HepG2 (cell line): ENCODE results near the gene ITGB1.

Experiments
- CBX5 ChIP-seq: sonication (generic); formaldehyde crosslinking; IDR thresholded peaks from 2 replicates; pipeline ENCODE4 v1.4.0; 2020; ENCODE audit warnings: missing genetic modification reagents, borderline replicate concordance
- FOXK2 ChIP-seq: fragments of 450-650 bp; IDR thresholded peaks from 2 replicates; pipeline ENCODE4 v1.6.1; 2016
- JUND ChIP-seq: sonication (generic); formaldehyde crosslinking; IDR thresholded peaks from 2 replicates; pipeline ENCODE4 v1.8.0; 2022; ENCODE audit warnings: mild to moderate bottlenecking, missing genetic modification reagents
- NR1H2 ChIP-seq: sonication (generic); formaldehyde crosslinking; IDR thresholded peaks from 2 replicates; pipeline ENCODE4 v1.8.1; 2022; ENCODE audit warnings: low read depth, missing genetic modification reagents, borderline replicate concordance
- PRDM10 ChIP-seq: sonication (generic); formaldehyde crosslinking; IDR thresholded peaks from 2 replicates; pipeline ENCODE4 v1.4.0; 2020; ENCODE audit warnings: low read depth, missing genetic modification reagents
- ZFP41 ChIP-seq: sonication (generic); formaldehyde crosslinking; IDR thresholded peaks from 2 replicates; pipeline ENCODE4 v1.4.0; 2020; ENCODE audit warnings: mild to moderate bottlenecking, missing genetic modification reagents, borderline replicate concordance
- ZFP82 ChIP-seq: sonication (generic); formaldehyde crosslinking; IDR thresholded peaks from 2 replicates; pipeline ENCODE4 v1.5.1; 2020; ENCODE audit warnings: mild to moderate bottlenecking, missing genetic modification reagents, borderline replicate concordance
- ZNF703 ChIP-seq: sonication (generic); formaldehyde crosslinking; IDR thresholded peaks from 2 replicates; pipeline ENCODE4 v1.5.1; 2020; ENCODE audit warnings: missing genetic modification reagents, mild to moderate bottlenecking, moderate library complexity, borderline replicate concordance
- ZNF879 ChIP-seq: sonication (generic); formaldehyde crosslinking; IDR thresholded peaks from 2 replicates; pipeline ENCODE4 v1.8.1; 2023; ENCODE audit warnings: missing genetic modification reagents
- TF ChIP-seq, protein P1 (sequence below): sonication (generic); formaldehyde crosslinking; IDR thresholded peaks from 2 replicates; pipeline ENCODE4 v1.5.0; 2020; ENCODE audit warnings: mild to moderate bottlenecking, missing genetic modification reagents, moderate library complexity

DNA sequence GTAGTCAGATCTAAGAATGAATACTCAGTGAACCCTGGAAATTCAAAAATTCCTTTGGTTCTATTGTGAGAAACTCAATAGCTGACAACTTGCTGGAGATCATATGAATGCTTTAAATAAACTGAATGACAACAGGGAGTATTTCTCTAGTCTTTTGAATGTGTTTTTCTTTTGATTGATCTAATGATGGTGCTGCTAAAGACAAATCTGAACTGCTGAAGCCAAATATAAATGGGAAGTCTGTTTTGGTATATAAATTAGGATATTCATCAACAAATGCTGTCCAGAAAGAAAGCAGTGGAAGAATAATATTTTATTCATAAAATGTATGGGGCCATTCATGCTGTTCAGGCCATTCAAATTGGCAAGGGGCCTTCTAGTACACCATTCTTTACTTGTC is 79.4 kb downstream of the ITGB1 start:
- no peak for TF ChIP-seq ZFP41 (CRISPR knock-in tag)
- no peak for TF ChIP-seq PRDM10 (CRISPR knock-in tag)
- TF ChIP-seq ZNF703, result no peak
- no peak for TF ChIP-seq JUND
- TF ChIP-seq ZNF879 (CRISPR knock-in tag), result no peak
- TF ChIP-seq, protein P1, sequence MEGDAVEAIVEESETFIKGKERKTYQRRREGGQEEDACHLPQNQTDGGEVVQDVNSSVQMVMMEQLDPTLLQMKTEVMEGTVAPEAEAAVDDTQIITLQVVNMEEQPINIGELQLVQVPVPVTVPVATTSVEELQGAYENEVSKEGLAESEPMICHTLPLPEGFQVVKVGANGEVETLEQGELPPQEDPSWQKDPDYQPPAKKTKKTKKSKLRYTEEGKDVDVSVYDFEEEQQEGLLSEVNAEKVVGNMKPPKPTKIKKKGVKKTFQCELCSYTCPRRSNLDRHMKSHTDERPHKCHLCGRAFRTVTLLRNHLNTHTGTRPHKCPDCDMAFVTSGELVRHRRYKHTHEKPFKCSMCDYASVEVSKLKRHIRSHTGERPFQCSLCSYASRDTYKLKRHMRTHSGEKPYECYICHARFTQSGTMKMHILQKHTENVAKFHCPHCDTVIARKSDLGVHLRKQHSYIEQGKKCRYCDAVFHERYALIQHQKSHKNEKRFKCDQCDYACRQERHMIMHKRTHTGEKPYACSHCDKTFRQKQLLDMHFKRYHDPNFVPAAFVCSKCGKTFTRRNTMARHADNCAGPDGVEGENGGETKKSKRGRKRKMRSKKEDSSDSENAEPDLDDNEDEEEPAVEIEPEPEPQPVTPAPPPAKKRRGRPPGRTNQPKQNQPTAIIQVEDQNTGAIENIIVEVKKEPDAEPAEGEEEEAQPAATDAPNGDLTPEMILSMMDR (CRISPR knock-in tag), result no peak
- no peak for TF ChIP-seq FOXK2
- TF ChIP-seq ZFP82 (CRISPR knock-in tag), result no peak
- no peak for TF ChIP-seq NR1H2 (CRISPR knock-in tag)
- no peak for TF ChIP-seq CBX5 (CRISPR knock-in tag)
